ENCODE data around the gene MN1. TPM values are rescaled to one million over a fixed set of nuclear protein-coding genes. Genes with fewer than 3 reads are reported as not detected.

MN1 gene
- 0.05 and 0.23 TPM in 2 replicates for total RNA-seq

DNA sequence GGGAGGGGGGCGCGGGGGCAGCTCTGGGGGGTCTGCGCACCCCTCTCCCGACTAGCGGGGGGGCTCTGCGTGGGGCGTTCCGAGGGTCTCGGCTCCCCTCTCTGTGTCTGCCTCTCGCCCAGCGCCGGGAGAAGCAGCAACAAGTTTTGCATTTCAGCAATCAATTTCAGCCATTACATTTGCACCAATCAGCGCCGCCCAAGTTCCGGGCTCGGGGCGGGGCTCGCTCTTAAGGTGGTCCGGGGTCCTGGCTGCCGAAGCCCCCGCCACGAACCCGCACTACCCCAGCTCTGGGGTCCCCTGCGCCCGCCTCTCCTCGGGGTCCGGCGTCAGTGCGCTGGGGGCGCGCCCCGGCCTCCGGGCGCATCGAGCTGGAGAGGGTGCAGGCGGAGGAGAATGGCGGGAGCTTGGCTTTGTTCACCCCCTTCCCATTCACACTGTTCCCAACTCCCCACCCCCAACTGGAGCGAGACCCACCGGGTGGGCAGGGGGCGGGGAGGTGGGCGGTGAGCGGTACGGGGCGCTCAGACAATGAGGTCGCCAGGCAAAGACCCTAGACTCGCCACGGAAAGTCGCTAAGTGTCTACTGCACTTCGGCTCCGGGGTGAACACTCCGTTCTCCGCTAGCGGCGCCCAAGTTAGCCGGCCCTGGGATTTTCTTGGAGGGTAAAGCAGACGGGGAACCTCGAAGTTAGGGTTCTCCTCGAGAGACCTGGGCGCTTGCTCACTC is at the start of gene MN1:
MN1 (minus strand) TSS at position 141 of the 730 bp plus-strand sequence. CDS start 1,213 bp downstream, outside the sequence.
- Mint-ChIP-seq H3K27me3 (peaks cover 37% of the 10 kb centered on the region), H3K36me3 (ENCODE audit: low read depth) (no peaks in the 10 kb centered on the region), H3K9me3 (no peaks in the 10 kb centered on the region), H3K27ac (no peak within 1 kb of the TSS), H3K4me3 (peak within 1 kb of the TSS; percentile 78), H3K4me1 (peaks cover 8% of the 10 kb centered on the region)
- peak; percentile 79 for DNase-seq
- intact Hi-C loops (cut with micrococcal nuclease) = loop anchor here (5.0 kb wide), 1 partner anchor 1044 kb away; no protein-coding TSS in a partner anchor

- no peak overlapping the region for H3K4me3 Mint-ChIP-seq
- H3K27ac Mint-ChIP-seq = no peak overlapping the region
- DNase-seq = no peak
- no peaks in the 10 kb centered on the region for H3K9me3 Mint-ChIP-seq
- H3K36me3 Mint-ChIP-seq (ENCODE audit: low read depth) = peaks cover 58% of the 10 kb centered on the region
- H3K4me1 Mint-ChIP-seq = peaks cover 11% of the 10 kb centered on the region
- H3K27me3 Mint-ChIP-seq = no peaks in the 10 kb centered on the region
- intact Hi-C loops (cut with micrococcal nuclease) = loop anchor here (10.0 kb wide), 1 partner anchor 65 kb away; no protein-coding TSS in a partner anchor
Measured at GRCh38 chr22:27850000-27850521, 48.5 kb upstream of the MN1 start.

GRCh38 chr22:27848005-27848404 is 46.4 kb upstream of the MN1 start:
- no peak overlapping the region for H3K4me3 Mint-ChIP-seq
- no peaks in the 10 kb centered on the region for H3K9me3 Mint-ChIP-seq
- no peak for DNase-seq
- peaks cover 11% of the 10 kb centered on the region for H3K4me1 Mint-ChIP-seq
- intact Hi-C loops (cut with micrococcal nuclease) = loop anchor here (10.0 kb wide), 1 partner anchor 63 kb away; no protein-coding TSS in a partner anchor
- peaks cover 46% of the 10 kb centered on the region for H3K36me3 Mint-ChIP-seq (ENCODE audit: low read depth)
- peak overlapping the region; percentile 52 for H3K27ac Mint-ChIP-seq
- H3K27me3 Mint-ChIP-seq = no peaks in the 10 kb centered on the region

DNA sequence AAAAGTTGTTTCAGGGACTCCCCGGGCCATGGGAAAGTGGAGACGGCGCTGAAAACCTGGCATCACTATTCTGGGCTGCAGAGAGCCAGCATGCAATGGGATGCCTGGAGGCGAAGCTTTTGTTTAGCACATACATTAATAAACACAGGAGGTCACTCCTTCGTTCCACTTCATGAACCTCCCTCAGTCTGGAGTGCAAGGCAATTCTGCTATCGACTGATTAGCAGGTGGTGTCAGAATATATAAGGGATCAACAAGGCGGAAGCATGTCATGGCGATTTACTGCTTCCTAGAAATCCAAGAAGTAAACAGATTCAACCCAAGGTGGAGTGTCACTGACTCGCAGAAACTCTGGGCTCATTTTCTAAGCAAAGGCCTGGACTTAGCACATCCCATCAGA is 45.4 kb upstream of the MN1 start:
- H3K27ac Mint-ChIP-seq = no peak overlapping the region

DNA sequence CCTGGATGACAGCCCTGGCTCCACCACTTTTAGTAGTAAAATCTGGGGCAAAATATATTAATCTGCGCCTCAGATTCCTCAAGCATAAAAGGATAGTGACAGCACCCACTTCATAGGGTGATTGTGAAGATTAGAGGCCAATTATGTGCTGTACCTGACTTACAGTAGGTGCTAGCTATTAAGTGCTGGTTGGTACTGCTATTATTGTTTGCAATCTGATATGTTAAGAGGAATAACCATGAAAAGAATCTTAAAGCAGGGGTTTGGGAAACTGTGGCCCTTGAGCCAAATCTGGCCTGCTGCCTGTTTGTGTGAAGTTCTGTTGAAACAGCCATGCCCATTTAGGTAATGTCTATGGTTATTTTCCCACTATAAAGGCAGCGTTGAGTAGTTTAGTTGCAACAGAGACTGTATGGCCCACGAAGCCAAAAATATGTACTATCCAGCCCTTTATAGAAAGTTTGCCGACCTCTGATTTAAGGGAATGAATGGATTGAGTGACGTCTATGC is 44.7 kb upstream of the MN1 start:
- H3K27ac Mint-ChIP-seq = no peak overlapping the region
- H3K4me3 Mint-ChIP-seq = no peak overlapping the region
- H3K4me1 Mint-ChIP-seq = peaks cover 9% of the 10 kb centered on the region
- no peak for DNase-seq
- intact Hi-C loops (cut with micrococcal nuclease) = loop anchor here (10.0 kb wide), 1 partner anchor 62 kb away; no protein-coding TSS in a partner anchor
- H3K9me3 Mint-ChIP-seq = no peaks in the 10 kb centered on the region
- H3K27me3 Mint-ChIP-seq = no peaks in the 10 kb centered on the region
- peaks cover 37% of the 10 kb centered on the region for H3K36me3 Mint-ChIP-seq (ENCODE audit: low read depth)

More for the DNA sequence above, 45.4 kb upstream of the MN1 start:
- intact Hi-C loops (cut with micrococcal nuclease) = loop anchor here (10.0 kb wide), 1 partner anchor 62 kb away; no protein-coding TSS in a partner anchor
- Mint-ChIP-seq H3K4me3 (no peak overlapping the region), H3K27me3 (no peaks in the 10 kb centered on the region), H3K4me1 (peaks cover 9% of the 10 kb centered on the region), H3K36me3 (ENCODE audit: low read depth) (peaks cover 42% of the 10 kb centered on the region), H3K9me3 (no peaks in the 10 kb centered on the region)
- no peak for DNase-seq

- no peaks in the 10 kb centered on the region for H3K27me3 Mint-ChIP-seq
- no peak overlapping the region for H3K27ac Mint-ChIP-seq
- DNase-seq = no peak
- H3K4me1 Mint-ChIP-seq = peaks cover 7% of the 10 kb centered on the region
- no peak overlapping the region for H3K4me3 Mint-ChIP-seq
- intact Hi-C loops (cut with micrococcal nuclease) = loop anchor here (10.0 kb wide), 1 partner anchor 61 kb away; no protein-coding TSS in a partner anchor
- H3K9me3 Mint-ChIP-seq = no peaks in the 10 kb centered on the region
- peaks cover 35% of the 10 kb centered on the region for H3K36me3 Mint-ChIP-seq (ENCODE audit: low read depth)
Measured at GRCh38 chr22:27845644-27846043, 44.1 kb upstream of the MN1 start.

DNA sequence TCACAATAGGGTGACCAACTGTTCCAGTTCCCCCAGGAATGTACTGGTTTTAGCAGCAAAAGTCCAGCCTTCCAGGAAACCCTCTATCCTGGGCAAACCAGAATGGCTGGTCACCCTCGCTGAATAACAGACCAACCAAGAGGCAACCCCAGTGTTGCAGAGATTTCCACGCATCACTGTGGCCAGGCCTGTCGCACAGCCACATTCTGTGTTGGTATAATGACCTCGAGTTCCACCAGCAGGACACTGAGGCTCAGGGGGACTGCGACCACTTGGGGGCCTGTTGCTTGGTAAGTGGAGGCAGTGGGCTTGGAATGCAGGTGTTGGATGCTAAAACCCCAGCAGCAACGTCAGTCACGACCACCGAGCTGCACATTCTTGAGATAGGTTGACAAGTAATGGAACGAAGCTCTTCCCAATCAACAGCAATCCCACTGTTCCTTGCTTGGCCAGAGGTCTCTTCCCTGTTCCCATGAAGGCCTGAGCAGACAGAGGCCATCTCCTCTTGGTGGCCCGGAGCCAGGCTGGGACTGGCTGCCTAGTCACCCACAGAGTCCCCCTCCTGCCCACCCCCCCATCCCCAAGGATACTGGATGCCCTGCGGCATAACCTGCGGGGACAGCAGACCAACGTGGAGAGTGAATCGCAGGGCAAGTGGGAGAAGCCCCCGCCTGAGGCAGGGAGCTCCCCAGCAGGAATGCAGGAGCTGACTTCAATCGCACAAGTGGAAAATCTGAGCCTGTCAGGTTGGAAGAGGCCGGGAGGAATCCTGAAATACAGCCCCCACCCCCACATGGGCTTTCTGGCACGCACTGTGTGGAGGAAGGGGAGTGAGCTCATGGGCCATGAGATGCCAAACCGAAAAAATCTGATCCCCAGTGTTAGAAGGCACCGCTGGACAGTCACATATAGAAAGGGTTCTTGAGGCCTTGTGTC is 43.4 kb upstream of the MN1 start:
- Mint-ChIP-seq H3K36me3 (ENCODE audit: low read depth) (peaks cover 31% of the 10 kb centered on the region), H3K9me3 (no peaks in the 10 kb centered on the region), H3K27ac (no peak overlapping the region), H3K4me3 (no peak overlapping the region), H3K27me3 (no peaks in the 10 kb centered on the region), H3K4me1 (peaks cover 3% of the 10 kb centered on the region)
- no peak for DNase-seq
- intact Hi-C loops (cut with micrococcal nuclease) = loop anchor here (10.0 kb wide), 1 partner anchor 60 kb away; no protein-coding TSS in a partner anchor

- Mint-ChIP-seq H3K4me3 (no peak overlapping the region), H3K9me3 (no peaks in the 10 kb centered on the region), H3K4me1 (peaks cover 3% of the 10 kb centered on the region), H3K27me3 (no peaks in the 10 kb centered on the region), H3K27ac (no peak overlapping the region), H3K36me3 (ENCODE audit: low read depth) (peaks cover 29% of the 10 kb centered on the region)
- DNase-seq = no peak
- intact Hi-C loops (cut with micrococcal nuclease) = loop anchor here (10.0 kb wide), 1 partner anchor 59 kb away; no protein-coding TSS in a partner anchor
Measured at GRCh38 chr22:27844256-27844655, 42.7 kb upstream of the MN1 start.

- DNase-seq = no peak
- intact Hi-C loops (cut with micrococcal nuclease) = loop anchor here (10.0 kb wide), 1 partner anchor 59 kb away; no protein-coding TSS in a partner anchor
- no peaks in the 10 kb centered on the region for H3K27me3 Mint-ChIP-seq
- H3K9me3 Mint-ChIP-seq = no peaks in the 10 kb centered on the region
- no peaks in the 10 kb centered on the region for H3K4me1 Mint-ChIP-seq
- no peak overlapping the region for H3K4me3 Mint-ChIP-seq
- peaks cover 27% of the 10 kb centered on the region for H3K36me3 Mint-ChIP-seq (ENCODE audit: low read depth)
- no peak overlapping the region for H3K27ac Mint-ChIP-seq
Measured at GRCh38 chr22:27843441-27843840, 41.9 kb upstream of the MN1 start.

DNA sequence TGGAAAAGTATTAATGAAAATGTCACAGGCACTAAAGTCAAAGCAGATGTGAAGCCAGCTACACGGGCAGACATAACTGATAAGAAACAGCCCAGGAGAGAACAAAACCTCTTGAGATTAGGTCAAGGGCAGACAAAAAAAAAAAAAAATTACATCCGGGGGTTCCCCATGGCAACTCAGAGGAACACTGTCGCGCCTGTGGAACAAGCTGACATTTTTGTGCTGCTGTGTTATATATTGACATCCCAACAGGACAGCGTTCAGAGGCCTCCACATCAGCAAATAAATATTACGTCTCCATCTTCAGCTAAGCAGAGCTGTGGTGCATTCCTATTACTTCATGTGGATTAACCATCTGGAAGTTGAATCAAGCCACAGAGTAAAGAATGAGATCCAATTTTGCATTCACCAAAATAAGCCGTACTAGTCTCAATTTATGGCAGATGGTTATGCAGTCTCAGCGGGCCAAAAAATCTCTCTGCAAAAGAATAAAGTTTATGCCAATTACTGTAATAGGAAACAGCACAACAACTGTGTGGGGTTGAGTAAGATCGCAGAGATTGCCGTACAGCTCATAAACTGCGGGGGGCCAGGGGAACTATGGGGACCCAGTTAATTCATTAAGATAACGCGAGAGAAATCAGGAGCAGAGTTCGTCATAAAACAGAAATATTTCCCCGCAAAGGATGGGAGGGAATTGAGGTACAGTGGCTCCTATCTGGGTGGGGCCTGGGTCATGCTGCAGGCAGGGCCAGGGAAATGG is 41.3 kb upstream of the MN1 start:
- DNase-seq = no peak
- Mint-ChIP-seq H3K4me3 (no peak overlapping the region), H3K9me3 (no peaks in the 10 kb centered on the region), H3K27me3 (no peaks in the 10 kb centered on the region), H3K4me1 (no peaks in the 10 kb centered on the region), H3K27ac (no peak overlapping the region), H3K36me3 (ENCODE audit: low read depth) (peaks cover 22% of the 10 kb centered on the region)
- intact Hi-C loops (cut with micrococcal nuclease) = loop anchor here (10.0 kb wide), 1 partner anchor 58 kb away; no protein-coding TSS in a partner anchor

DNA sequence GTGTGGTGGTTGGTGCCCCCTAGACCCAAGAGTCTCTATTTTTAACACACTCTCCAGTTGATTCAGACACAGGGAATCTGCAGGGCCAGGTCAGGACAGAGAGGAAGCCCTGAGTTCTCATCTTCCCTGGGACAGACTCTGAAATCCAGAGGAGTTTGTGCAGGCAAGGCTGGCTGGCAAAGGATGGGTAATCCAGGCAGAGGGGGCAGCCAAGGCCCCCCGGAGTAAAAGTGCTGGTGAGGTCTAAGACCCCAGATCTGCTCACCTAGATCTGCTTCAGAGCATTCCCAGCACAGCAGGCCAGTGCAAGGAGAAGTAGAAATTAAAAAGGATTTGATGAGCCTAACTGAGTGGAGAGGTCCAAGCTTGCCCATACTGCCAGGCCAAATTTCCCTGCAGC is 40.6 kb upstream of the MN1 start:
- Mint-ChIP-seq H3K27ac (no peak overlapping the region), H3K27me3 (no peaks in the 10 kb centered on the region), H3K4me1 (no peaks in the 10 kb centered on the region), H3K4me3 (no peak overlapping the region), H3K9me3 (peaks cover 3% of the 10 kb centered on the region), H3K36me3 (ENCODE audit: low read depth) (peaks cover 25% of the 10 kb centered on the region)
- intact Hi-C loops (cut with micrococcal nuclease) = loop anchor here (10.0 kb wide), 1 partner anchor 57 kb away; no protein-coding TSS in a partner anchor
- no peak for DNase-seq

- Mint-ChIP-seq H3K36me3 (ENCODE audit: low read depth) (peaks cover 20% of the 10 kb centered on the region), H3K4me3 (no peak overlapping the region), H3K9me3 (peaks cover 3% of the 10 kb centered on the region), H3K4me1 (no peaks in the 10 kb centered on the region), H3K27me3 (no peaks in the 10 kb centered on the region), H3K27ac (no peak overlapping the region)
- no peak for DNase-seq
- intact Hi-C loops (cut with micrococcal nuclease) = loop anchor here (10.0 kb wide), 1 partner anchor 56 kb away; no protein-coding TSS in a partner anchor
Measured at GRCh38 chr22:27840436-27840835, 38.9 kb upstream of the MN1 start.
